Neural progenitor cell (in vitro differentiated cells): Measurements from ENCODE around the gene PLG. TPM values are rescaled to one million over a fixed set of nuclear protein-coding genes. Genes with fewer than 3 reads are reported as not detected.
"Not testable (repeated sequence)": the region's sequence is repeated elsewhere in the genome, so short reads cannot be mapped to it uniquely, and the experiment has no call there.

Experiments used
- DNase-seq: peaks from one replicate; pipeline ENCODE4 v3.0.0-alpha.2; 2016; ENCODE audit warnings: low spot score
- H2AFZ ChIP-seq: fragments of 200-600 bp; sonication (generic); replicated peaks from 2 replicates; pipeline ENCODE4 v1.6.1; 2016; ENCODE audit warnings: antibody characterized with exemption
- H3F3A ChIP-seq: fragments of 200-600 bp; sonication (generic); 2 replicates; pipeline ENCODE4 v1.6.1; 2016; ENCODE audit warnings: antibody characterized with exemption, low read depth
- H3K27ac ChIP-seq: fragments of 200-600 bp; sonication (generic); 2 replicates; pipeline ENCODE4 v1.5.1; 2016; ENCODE audit warnings: mild to moderate bottlenecking
- H3K27me3 ChIP-seq: fragments of 200-600 bp; sonication (generic); 2 replicates; pipeline ENCODE4 v1.6.1; 2016; ENCODE audit warnings: mild to moderate bottlenecking, moderate library complexity
- H3K36me3 ChIP-seq: fragments of 200-600 bp; sonication (generic); 2 replicates; pipeline ENCODE4 v1.5.1; 2016
- H3K4me1 ChIP-seq: fragments of 200-600 bp; sonication (generic); 2 replicates; pipeline ENCODE4 v1.6.1; 2016; ENCODE audit warnings: mixed run types
- H3K4me2 ChIP-seq: fragments of 200-600 bp; sonication (generic); 2 replicates; pipeline ENCODE4 v1.6.1; 2016
- H3K4me3 ChIP-seq: fragments of 200-600 bp; sonication (generic); 2 replicates; pipeline ENCODE4 v1.5.1; 2016
- H3K79me2 ChIP-seq: fragments of 200-600 bp; sonication (generic); 2 replicates; pipeline ENCODE4 v1.6.1; 2016; ENCODE audit warnings: low read depth
- H3K9ac ChIP-seq: fragments of 200-600 bp; sonication (generic); 2 replicates; pipeline ENCODE4 v1.6.1; 2016
- H3K9me3 ChIP-seq: fragments of 200-600 bp; sonication (generic); 2 replicates; pipeline ENCODE4 v1.5.1; 2016; ENCODE audit warnings: low read depth
- H4K20me1 ChIP-seq: fragments of 200-600 bp; sonication (generic); 2 replicates; pipeline ENCODE4 v1.6.1; 2016; ENCODE audit warnings: low read depth
- H3K27ac Mint-ChIP-seq: 3 replicates; pipeline ENCODE4 v1.8.0; 2021; ENCODE audit warnings: mixed read lengths
- H3K27me3 Mint-ChIP-seq: 2 replicates; pipeline ENCODE4 v1.8.0; 2022; ENCODE audit warnings: low read depth, mild to moderate bottlenecking, inconsistent platforms, moderate library complexity, mixed read lengths; ENCODE audit not compliant: insufficient read depth
- H3K36me3 Mint-ChIP-seq: 3 replicates; pipeline ENCODE4 v1.8.0; 2021; ENCODE audit warnings: mixed read lengths
- H3K4me1 Mint-ChIP-seq: 3 replicates; pipeline ENCODE4 v1.8.0; 2021; ENCODE audit warnings: mixed read lengths
- H3K4me3 Mint-ChIP-seq: 3 replicates; pipeline ENCODE4 v1.8.0; 2021; ENCODE audit warnings: mild to moderate bottlenecking, moderate library complexity, mixed read lengths
- H3K9me3 Mint-ChIP-seq: 3 replicates; pipeline ENCODE4 v1.8.0; 2020; ENCODE audit warnings: mixed read lengths
- CTCF ChIP-seq: fragments of 200-600 bp; sonication (generic); IDR thresholded peaks from 2 replicates; pipeline ENCODE4 v1.5.1; 2017; ENCODE audit warnings: antibody characterized with exemption, mild to moderate bottlenecking
- EZH2 ChIP-seq: fragments of 200-600 bp; sonication (generic); IDR thresholded peaks from 2 replicates; pipeline ENCODE4 v1.6.1; 2017; ENCODE audit warnings: antibody characterized with exemption, mild to moderate bottlenecking, moderate library complexity
- EZH2phosphoT487 ChIP-seq: fragments of 200-600 bp; sonication (generic); IDR thresholded peaks from 2 replicates; pipeline ENCODE4 v1.6.1; 2017; ENCODE audit warnings: antibody characterized with exemption
- total RNA-seq: library from RNA; depleted of rRNA; stranded (reverse); fragments of >200 nt; gene quantifications from 2 replicates; pipeline ENCODE4 v1.2.3, GENCODE V29; 2015; ENCODE audit warnings: low replicate concordance

PLG gene
- 0.03 TPM in 1 of 2 replicates, not detected in the other for total RNA-seq

GRCh38 chr6:160701918-160702680 is at the start of gene PLG:
Gene PLG (plus strand): TSS chr6:160702244. CDS start chr6:160702305, 61 bp downstream.
- H3K27ac ChIP-seq, H3F3A ChIP-seq, H3K4me1 ChIP-seq, H4K20me1 ChIP-seq, H3K27me3 ChIP-seq, H3K27me3 Mint-ChIP-seq, H3K9me3 ChIP-seq, H3K36me3 ChIP-seq, H3K27ac Mint-ChIP-seq, H3K4me3 Mint-ChIP-seq, H3K4me2 ChIP-seq, H3K4me1 Mint-ChIP-seq, H3K9ac ChIP-seq, DNase-seq, H3K4me3 ChIP-seq, H3K79me2 ChIP-seq, H3K36me3 Mint-ChIP-seq, H2AFZ ChIP-seq, H3K9me3 Mint-ChIP-seq: not testable (repeated sequence)

GRCh38 chr6:160659562-160659961 is 42.5 kb upstream of the PLG start:
- Histone ChIP-seq H3K9me3 (no peaks in the 10 kb centered on the region), H3K27ac (no peak overlapping the region), H2AFZ (no peak overlapping the region), H3F3A (no peaks in the 10 kb centered on the region), H3K4me2 (no peak overlapping the region), H3K4me3 (no peak overlapping the region), H3K4me1 (no peaks in the 10 kb centered on the region), H3K36me3 (no peaks in the 10 kb centered on the region), H4K20me1 (no peaks in the 10 kb centered on the region), H3K79me2 (no peaks in the 10 kb centered on the region), H3K9ac (no peak overlapping the region), H3K27me3 (no peaks in the 10 kb centered on the region)
- no peak overlapping the region for H3K4me3 Mint-ChIP-seq
- H3K27me3 Mint-ChIP-seq, result no peaks in the 10 kb centered on the region
- no peak overlapping the region for H3K27ac Mint-ChIP-seq
- TF ChIP-seq EZH2, result no peak
- DNase-seq, result no peak
- H3K4me1 Mint-ChIP-seq, result peaks cover 4% of the 10 kb centered on the region
- H3K9me3 Mint-ChIP-seq, result peaks cover 19% of the 10 kb centered on the region
- no peaks in the 10 kb centered on the region for H3K36me3 Mint-ChIP-seq

- no peaks in the 10 kb centered on the region for H3K4me1 ChIP-seq
- Mint-ChIP-seq H3K4me3 (no peak overlapping the region), H3K27ac (no peak overlapping the region), H3K9me3 (peaks cover 16% of the 10 kb centered on the region), H3K36me3 (no peaks in the 10 kb centered on the region), H3K27me3 (no peaks in the 10 kb centered on the region), H3K4me1 (peaks cover 4% of the 10 kb centered on the region)
- no peaks in the 10 kb centered on the region for H3K9me3 ChIP-seq
- H3K9ac ChIP-seq, result no peak overlapping the region
- no peaks in the 10 kb centered on the region for H3F3A ChIP-seq
- no peaks in the 10 kb centered on the region for H3K79me2 ChIP-seq
- H3K4me2 ChIP-seq, result no peak overlapping the region
- no peak overlapping the region for H3K4me3 ChIP-seq
- H3K27me3 ChIP-seq, result no peaks in the 10 kb centered on the region
- no peaks in the 10 kb centered on the region for H3K36me3 ChIP-seq
- no peak for DNase-seq
- H3K27ac ChIP-seq, result no peak overlapping the region
- TF ChIP-seq EZH2phosphoT487, result no peak
- no peak for TF ChIP-seq EZH2
- TF ChIP-seq CTCF, result no peak
- no peak overlapping the region for H2AFZ ChIP-seq
- no peaks in the 10 kb centered on the region for H4K20me1 ChIP-seq
Measured at GRCh38 chr6:160661216-160661615, 40.8 kb upstream of the PLG start.

- no peak for TF ChIP-seq CTCF
- no peak for TF ChIP-seq EZH2phosphoT487
- TF ChIP-seq EZH2, result no peak
- no peak overlapping the region for H3K4me3 Mint-ChIP-seq
- no peaks in the 10 kb centered on the region for H3K36me3 Mint-ChIP-seq
- no peak overlapping the region for H2AFZ ChIP-seq
- H3K27me3 Mint-ChIP-seq, result no peaks in the 10 kb centered on the region
- no peaks in the 10 kb centered on the region for H3F3A ChIP-seq
- no peaks in the 10 kb centered on the region for H3K36me3 ChIP-seq
- no peak overlapping the region for H3K9ac ChIP-seq
- no peak overlapping the region for H3K4me3 ChIP-seq
- no peaks in the 10 kb centered on the region for H3K9me3 ChIP-seq
- no peaks in the 10 kb centered on the region for H4K20me1 ChIP-seq
- H3K4me2 ChIP-seq, result no peak overlapping the region
- peaks cover 9% of the 10 kb centered on the region for H3K9me3 Mint-ChIP-seq
- H3K27ac Mint-ChIP-seq, result no peak overlapping the region
- no peaks in the 10 kb centered on the region for H3K4me1 ChIP-seq
- H3K27ac ChIP-seq, result no peak overlapping the region
- DNase-seq, result no peak
- H3K27me3 ChIP-seq, result peaks cover 9% of the 10 kb centered on the region
- peaks cover 4% of the 10 kb centered on the region for H3K4me1 Mint-ChIP-seq
- no peaks in the 10 kb centered on the region for H3K79me2 ChIP-seq
Measured at GRCh38 chr6:160662429-160662828, 39.6 kb upstream of the PLG start.
